AG04449 (cell line): ENCODE data around the gene SSU72.
A peak's percentile ranks its signal among the peaks of the same experiment; 100 is the strongest.

Experiments
- CTCF ChIA-PET: fragments of 350-600 bp; formaldehyde crosslinking; extraction: SDS; loops from one replicate; lab custom pipeline; 2021; ENCODE audit warnings: antibody characterized with exemption; lab: Yijun Ruan, JAX
- POLR2A ChIA-PET: fragments of 400-600, 350-600 bp; formaldehyde crosslinking; extraction: SDS; loops from one replicate; lab custom pipeline; 2020; ENCODE audit warnings: antibody characterized with exemption, inconsistent platforms; lab: Yijun Ruan, JAX
- DNase-seq: peaks from one replicate; pipeline ENCODE4 v3.0.0-alpha.2; 2010; ENCODE audit warnings: low read depth, low spot score
- H3K4me3 ChIP-seq: 2 replicates; pipeline ENCODE4 v1.5.1; 2011; ENCODE audit warnings: low read depth, mild to moderate bottlenecking, control low read depth, low read length
- TF ChIP-seq, protein P1 (sequence below): IDR thresholded peaks from one replicate; pipeline ENCODE4 v1.5.1; 2011; ENCODE audit warnings: mild to moderate bottlenecking, moderate library complexity, low read length, control low read depth, inconsistent platforms; ENCODE audit not compliant: insufficient read depth; ENCODE audit errors: missing control alignments

The SSU72 gene

DNA sequence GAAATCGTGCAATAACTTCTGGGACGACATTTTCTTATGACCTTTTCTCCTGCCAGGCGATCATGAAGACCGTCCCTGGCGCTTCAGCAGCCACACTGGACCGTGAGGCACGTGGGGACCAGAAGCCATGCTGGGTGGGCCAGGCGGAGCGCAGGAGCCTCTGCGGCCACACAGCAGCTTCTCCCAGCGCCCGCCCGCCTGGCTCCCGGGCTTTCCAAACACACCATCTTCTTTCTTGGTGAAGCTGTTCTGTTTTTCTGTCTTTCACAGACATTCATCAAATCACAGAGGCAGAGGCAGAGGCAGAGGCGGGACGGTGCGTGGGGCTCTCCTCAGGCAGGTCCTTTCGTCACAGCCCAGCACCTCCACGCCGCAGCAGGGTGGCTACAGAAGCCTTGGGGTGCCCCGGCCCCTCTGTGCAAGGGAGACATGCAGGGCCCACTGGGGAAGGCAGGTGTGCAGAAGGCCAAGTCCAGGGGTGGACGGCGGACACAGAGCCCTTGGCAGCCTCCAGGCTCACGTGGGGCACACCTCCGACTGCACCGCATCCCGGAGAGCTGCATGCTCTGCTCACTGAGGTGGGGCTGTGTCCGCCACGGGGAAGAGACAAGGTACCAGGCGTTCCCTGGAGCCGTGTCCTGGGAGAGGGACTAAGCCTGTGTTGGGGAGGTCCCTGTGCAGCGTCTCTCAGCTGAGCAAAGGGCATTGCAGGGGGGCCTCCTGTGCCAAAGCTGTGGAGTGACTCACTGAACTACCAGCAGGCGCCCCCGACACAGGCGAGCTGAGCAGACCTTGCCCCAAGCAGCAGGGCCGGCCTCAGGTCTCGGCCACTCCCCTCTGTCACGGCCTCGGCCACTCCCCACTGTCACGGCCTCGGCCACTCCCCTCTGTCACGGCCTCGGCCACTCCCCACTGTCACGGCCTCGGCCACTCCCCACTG lies 31.6 kb downstream of the SSU72 start:
- ChIA-PET CTCF (interaction anchor here (1.0 to 1.8 kb wide), 2 partner anchors 8 to 421 kb away, joined by 3 to 6 read pairs; no protein-coding TSS in a partner anchor), POLR2A (no interaction called here)
- TF ChIP-seq, protein P1, sequence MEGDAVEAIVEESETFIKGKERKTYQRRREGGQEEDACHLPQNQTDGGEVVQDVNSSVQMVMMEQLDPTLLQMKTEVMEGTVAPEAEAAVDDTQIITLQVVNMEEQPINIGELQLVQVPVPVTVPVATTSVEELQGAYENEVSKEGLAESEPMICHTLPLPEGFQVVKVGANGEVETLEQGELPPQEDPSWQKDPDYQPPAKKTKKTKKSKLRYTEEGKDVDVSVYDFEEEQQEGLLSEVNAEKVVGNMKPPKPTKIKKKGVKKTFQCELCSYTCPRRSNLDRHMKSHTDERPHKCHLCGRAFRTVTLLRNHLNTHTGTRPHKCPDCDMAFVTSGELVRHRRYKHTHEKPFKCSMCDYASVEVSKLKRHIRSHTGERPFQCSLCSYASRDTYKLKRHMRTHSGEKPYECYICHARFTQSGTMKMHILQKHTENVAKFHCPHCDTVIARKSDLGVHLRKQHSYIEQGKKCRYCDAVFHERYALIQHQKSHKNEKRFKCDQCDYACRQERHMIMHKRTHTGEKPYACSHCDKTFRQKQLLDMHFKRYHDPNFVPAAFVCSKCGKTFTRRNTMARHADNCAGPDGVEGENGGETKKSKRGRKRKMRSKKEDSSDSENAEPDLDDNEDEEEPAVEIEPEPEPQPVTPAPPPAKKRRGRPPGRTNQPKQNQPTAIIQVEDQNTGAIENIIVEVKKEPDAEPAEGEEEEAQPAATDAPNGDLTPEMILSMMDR, result no peak
- H3K4me3 ChIP-seq, result no peak overlapping the region
- no peak for DNase-seq

DNA sequence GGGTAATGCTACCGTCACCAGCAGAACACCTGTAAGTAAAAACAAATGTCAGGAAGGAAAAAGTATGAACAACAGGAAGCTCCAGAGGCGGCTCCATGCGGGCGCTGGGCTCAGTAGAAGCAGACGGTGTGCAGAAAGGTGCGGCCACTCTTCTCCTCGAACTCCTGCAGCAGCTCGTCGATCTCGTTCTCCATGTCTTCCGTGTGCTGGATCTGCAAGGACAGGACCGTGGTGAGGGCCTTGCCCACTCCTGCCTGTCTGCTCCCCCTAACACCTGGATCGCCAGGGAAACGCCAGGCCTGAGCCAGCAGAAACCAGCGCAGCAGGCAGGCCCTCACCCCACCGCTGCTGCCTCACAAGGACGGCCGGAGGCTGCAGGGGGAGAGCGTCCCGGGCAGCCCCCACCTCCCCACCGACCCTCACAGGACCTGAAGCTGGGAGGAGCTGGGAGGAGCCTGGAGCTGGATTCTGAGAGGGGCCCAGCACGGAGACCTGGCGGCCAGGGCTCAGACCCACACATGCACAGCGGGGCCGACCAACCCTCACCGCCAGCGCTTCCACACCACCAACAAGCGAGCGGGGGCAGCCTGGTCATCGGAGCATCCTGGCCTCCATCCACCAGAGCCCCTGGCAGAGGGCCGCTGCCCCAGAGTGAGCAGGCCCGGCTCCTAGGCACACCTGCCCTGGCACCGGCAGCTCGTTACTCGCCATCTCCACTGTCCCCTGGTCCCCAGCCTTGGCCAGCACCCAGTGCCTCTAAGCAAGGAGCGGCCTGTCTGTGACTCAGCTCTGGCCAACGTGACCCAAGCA lies 32.5 kb downstream of the SSU72 start:
- TF ChIP-seq, protein P1, result no peak
- no peak overlapping the region for H3K4me3 ChIP-seq
- DNase-seq, result no peak
- CTCF ChIA-PET, result interaction anchor here (1.3 to 1.8 kb wide), 2 partner anchors 9 to 14 kb away, joined by 4 to 6 read pairs; no protein-coding TSS in a partner anchor
- POLR2A ChIA-PET, result no interaction called here

DNA sequence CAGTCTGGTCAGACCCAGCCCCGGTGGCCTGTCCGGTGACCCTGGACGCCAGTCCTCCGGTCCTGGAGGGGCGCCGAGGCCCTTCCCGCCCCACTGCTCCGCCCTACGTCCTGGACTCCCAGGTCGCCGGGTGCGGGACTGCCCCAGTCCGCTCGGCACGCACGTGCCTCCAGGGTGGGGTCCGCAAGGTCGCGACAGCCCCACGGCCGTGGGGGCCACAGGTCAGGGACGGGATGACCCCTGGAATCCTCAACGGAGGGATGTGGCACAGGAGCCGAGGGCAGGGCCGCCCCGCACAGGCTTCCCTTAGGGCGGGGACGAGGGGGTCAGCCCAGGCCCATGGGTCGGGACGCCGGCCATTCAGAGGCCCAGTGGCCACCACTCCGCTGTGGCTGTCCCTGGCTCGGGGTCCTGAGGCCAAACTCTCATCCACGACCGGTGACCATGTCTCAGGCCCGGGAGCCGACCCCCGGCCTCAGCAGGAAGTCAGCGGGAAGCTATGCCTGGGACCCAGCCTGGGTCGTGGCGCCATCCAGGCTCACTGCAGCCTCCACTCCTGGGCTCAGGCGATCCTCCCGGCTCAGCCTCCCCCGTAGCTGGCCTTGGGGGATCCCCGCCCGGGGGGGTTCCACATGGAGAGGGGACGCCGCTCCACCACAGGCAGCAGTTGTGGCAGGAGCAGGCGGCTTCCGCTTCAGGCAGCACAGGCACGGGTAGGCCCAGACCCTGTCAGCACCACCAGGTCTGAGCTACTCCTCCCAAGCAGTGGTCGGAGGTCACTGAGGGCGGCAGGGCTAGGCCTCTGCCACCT lies 33.6 kb downstream of the SSU72 start:
- peak overlapping the region; percentile 72 for H3K4me3 ChIP-seq
- ChIA-PET CTCF (interaction anchor here (1.3 to 1.8 kb wide), 2 partner anchors 10 to 15 kb away, joined by 4 to 6 read pairs; no protein-coding TSS in a partner anchor), POLR2A (no interaction called here)
- no peak for DNase-seq
- TF ChIP-seq, protein P1, result no peak

DNA sequence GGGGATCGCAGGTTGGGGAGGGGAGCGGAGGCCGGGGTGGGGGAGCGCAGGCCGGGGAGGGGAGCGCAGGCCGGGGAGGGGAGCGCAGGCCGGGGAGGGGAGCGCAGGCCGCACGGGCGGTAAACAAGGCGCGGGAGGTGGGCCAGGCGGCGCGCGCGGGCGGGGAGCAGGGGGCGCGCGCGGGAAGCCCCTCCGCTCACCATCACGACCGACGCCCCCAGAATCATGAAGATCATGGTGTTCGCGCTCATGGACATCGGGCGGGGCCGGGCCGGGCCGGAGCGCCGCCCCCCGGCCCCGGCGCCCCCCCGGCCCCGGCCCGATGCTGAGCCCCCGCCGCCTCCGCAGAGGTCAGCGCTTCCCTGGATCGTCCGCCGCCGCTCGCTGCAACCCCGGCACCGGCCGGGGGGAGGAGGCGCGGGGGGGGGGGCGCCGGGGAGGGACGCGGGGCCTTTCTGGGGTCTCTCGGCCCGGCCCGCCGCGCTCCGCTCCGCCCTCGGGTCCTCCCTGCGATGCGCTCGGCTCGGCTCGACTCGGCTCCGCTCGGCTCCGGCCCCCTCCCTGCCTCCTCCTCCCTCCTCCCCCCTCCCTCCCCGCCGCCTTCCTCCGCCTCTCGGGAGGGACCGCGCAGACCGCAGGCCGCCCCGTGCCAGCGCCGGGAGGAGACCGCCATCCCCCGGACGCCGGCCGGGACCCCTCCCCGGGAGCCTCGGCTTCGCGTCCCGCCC lies 34.4 kb downstream of the SSU72 start, which contains the start of gene TMEM240:
TMEM240 (minus strand) TSS at position 535 of the 728 bp plus-strand sequence; CDS start at position 257, 278 bp downstream.
- CTCF ChIA-PET, result interaction anchor here (1.3 kb wide), 1 partner anchor 16 kb away, joined by 4 read pairs; no protein-coding TSS in a partner anchor
- no peak for DNase-seq
- H3K4me3 ChIP-seq, result peak within 1 kb of the TSS; percentile 72
- TF ChIP-seq, protein P1, result no peak
- POLR2A ChIA-PET, result no interaction called here

DNA sequence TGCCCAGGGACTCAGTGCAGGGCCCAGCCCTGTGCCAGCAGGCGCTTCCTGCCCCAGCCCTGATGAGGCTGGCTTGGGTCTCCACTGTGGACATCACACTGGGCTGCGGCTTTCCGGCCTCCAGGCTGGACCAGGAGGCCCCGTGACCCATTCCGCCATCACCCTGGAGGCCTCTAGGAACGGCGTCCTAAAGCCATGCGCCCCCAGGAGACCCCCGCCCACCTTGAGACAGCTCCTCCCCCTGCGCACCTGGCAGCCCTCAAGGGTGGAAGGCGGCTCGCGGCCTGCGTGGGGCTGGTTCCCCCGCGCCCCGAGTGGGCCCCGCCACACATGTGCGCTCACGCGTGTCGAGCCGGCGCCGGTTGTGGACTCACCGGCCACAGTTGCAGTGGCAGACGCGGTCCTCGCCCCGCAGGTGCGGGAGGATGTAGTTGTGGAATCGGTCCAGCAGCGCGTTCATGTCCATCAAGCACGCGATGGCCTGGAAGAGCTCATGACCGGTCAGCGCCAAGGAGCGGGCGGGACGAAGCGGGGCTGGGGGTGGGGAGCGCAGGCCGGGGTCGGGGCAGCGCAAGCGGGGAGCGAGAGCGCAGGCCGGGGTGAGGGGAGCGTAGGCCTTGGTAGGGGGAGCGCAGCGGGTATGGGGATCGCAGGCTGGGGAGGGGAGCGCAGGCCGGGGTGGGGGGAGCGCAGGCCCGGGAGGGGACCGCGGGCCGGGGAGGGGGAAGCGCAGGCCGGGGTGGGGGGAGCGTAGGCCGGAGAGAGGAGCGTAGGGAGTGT lies 35.2 kb downstream of the SSU72 start:
- no peak for DNase-seq
- ChIA-PET CTCF (no interaction called here), POLR2A (no interaction called here)
- H3K4me3 ChIP-seq, result peak overlapping the region; percentile 72
- TF ChIP-seq, protein P1, result no peak
